GM19397 (cell line): ENCODE results near the gene WEE1.

Experiments used
- ATAC-seq: cut with Tn5 transposase; IDR thresholded peaks from one replicate; pipeline ENCODE4 v1.9.1; 2021; ENCODE audit warnings: mild to moderate bottlenecking, moderate library complexity; ENCODE audit not compliant: unreplicated experiment

WEE1 gene

GRCh38 chr11:9565822-9566560 is 7.5 kb upstream of the WEE1 start:
- peak; percentile 73 for ATAC-seq

GRCh38 chr11:9566561-9567063 is 6.9 kb upstream of the WEE1 start:
- no peak for ATAC-seq

GRCh38 chr11:9567401-9567800 is 6.1 kb upstream of the WEE1 start:
- no peak for ATAC-seq

GRCh38 chr11:9568161-9568853 is 5.2 kb upstream of the WEE1 start:
- ATAC-seq, result no peak

GRCh38 chr11:9568854-9569587 is 4.4 kb upstream of the WEE1 start:
- no peak for ATAC-seq

- ATAC-seq, result no peak
These were observed 3.8 kb upstream of the WEE1 start for GRCh38 chr11:9569588-9570164.

GRCh38 chr11:9570313-9571025 is 3.0 kb upstream of the WEE1 start:
- ATAC-seq, result no peak

- no peak for ATAC-seq
These were observed 2.3 kb upstream of the WEE1 start for GRCh38 chr11:9571071-9571762.

- ATAC-seq, result no peak
These were observed 1.7 kb upstream of the WEE1 start for GRCh38 chr11:9571763-9572115.

- ATAC-seq, result peak; percentile 18
These were observed 528 bp downstream of the WEE1 start for GRCh38 chr11:9573775-9574621.

GRCh38 chr11:9574622-9575259 is 1.3 kb downstream of the WEE1 start:
- ATAC-seq, result no peak

- no peak for ATAC-seq
These were observed 2.1 kb downstream of the WEE1 start for GRCh38 chr11:9575260-9576240.

GRCh38 chr11:9576701-9577381 is 3.4 kb downstream of the WEE1 start:
- no peak for ATAC-seq

GRCh38 chr11:9577556-9577955 is 4.1 kb downstream of the WEE1 start:
- no peak for ATAC-seq

- ATAC-seq, result no peak
These were observed 7.4 kb downstream of the WEE1 start for GRCh38 chr11:9580894-9581293.

- ATAC-seq, result no peak
These were observed 8.2 kb downstream of the WEE1 start for GRCh38 chr11:9581556-9582161.

GRCh38 chr11:9590717-9591116 is 17.2 kb downstream of the WEE1 start:
- ATAC-seq, result no peak
